GM21528 (cell line): ENCODE results near the gene GALNT9.
"Not testable (repeated sequence)": the region's sequence is repeated elsewhere in the genome, so short reads cannot be mapped to it uniquely, and the experiment has no call there.

Experiments
- ATAC-seq: cut with Tn5 transposase; IDR thresholded peaks from one replicate; pipeline ENCODE4 v1.9.1; 2021; ENCODE audit warnings: mild to moderate bottlenecking, moderate library complexity; ENCODE audit not compliant: unreplicated experiment, low FRiP score

Gene GALNT9

DNA sequence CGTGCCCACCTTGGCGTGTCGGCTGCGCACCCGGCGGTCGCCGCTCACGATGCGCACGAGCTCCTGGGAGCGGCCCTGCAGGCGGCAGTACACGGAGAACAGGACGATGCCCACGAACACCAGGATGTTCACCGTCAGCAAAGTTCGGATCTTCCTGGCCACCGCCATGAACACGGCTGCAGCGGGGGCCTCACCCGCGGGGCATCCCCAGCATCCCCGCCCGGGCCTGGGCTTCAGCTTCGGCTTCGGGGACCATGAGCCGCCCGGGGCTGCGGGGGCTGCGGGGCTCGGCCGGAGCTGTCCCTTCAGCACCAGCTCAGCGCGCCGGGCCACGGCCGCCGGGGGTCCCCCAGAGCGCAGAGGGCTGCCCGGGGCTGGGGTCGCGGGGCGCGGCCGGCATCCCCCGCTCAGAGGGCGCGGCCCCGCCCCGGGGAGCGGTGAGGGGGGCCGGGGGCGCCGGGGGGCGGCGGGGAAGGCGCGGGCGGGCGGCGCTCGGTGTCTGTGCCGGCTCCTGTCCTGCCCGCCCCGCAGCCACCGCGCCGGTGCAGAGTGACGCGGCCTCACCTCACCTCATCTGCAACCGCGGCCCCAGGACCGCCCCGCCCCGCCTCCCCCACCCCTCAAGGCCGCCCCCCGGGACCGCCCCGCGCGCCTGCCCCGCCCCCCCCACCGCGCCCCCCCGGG lies at the start of gene GALNT9:
TSS of gene GALNT9 (minus strand) at position 554 of the 684 bp plus-strand sequence. CDS start at position 168, 386 bp downstream.
- no peak for ATAC-seq

- not testable (repeated sequence) for ATAC-seq
Measured at GRCh38 chr12:132379057-132379456, 49.7 kb upstream of the GALNT9 start.

DNA sequence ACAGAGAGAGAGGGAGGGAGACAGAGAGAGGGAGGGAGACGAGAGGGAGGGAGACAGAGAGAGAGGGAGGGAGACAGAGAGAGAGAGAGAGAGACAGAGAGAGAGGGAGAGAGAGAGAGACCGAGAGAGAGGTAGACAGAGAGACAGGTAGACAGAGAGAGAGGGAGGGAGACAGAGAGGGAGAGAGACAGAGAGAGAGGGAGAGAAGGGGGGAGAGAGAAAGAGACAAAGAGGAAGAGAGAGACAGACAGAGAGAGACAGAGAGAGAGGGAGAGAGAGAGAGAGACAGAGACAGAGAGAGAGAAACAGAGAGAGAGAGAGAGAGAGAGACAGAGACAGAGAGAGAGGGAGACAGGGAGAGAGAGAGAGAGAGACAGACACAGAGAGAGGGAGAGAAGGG lies 47.8 kb upstream of the GALNT9 start:
- no peak for ATAC-seq

- ATAC-seq, result no peak
Measured at GRCh38 chr12:132376464-132376830, 47.1 kb upstream of the GALNT9 start.

GRCh38 chr12:132375747-132376463 lies 46.5 kb upstream of the GALNT9 start:
- no peak for ATAC-seq

DNA sequence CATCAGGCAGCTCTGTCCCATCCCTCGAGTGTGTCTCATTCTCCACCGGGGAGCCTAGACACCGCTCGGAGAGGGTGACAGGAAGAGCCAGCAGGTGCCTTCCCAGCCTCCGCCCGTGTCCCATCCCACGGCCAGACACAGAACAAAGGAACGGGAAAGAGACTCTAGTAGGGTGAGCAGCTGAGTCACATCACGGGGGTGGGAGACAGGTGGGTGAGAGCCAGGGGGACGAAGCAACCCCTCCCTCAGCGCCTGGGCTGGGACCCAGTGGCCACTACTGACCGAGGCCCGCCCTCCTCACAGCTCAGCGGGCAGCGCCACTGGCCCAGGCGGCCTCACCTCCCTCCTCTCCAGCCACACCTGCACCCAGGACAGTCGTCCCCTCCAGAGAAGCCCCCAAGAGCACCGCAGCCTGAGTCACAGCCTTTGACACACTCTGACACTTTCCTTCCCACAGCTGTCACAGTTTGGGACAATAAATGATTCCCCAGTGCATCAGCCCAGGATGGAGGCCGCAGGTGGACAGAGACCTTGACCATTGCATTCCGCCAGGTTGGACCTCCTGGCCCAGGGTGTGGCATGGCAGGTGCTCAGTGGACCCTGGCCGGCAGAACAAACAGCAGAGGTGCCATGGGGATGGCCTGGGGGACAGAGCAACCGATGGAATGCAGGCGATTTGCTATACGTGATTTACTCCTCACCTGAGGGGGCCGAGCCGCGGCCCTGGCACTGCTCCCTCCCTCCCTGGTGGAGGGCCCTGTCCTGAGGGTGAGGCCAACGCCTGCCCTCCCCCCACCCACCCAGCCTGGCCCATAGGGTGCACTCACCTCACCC lies 45.4 kb upstream of the GALNT9 start:
- ATAC-seq, result no peak

GRCh38 chr12:132373901-132374611 lies 44.7 kb upstream of the GALNT9 start:
- no peak for ATAC-seq

GRCh38 chr12:132367852-132368251 lies 38.5 kb upstream of the GALNT9 start:
- no peak for ATAC-seq

GRCh38 chr12:132367071-132367851 lies 37.9 kb upstream of the GALNT9 start:
- ATAC-seq, result no peak

DNA sequence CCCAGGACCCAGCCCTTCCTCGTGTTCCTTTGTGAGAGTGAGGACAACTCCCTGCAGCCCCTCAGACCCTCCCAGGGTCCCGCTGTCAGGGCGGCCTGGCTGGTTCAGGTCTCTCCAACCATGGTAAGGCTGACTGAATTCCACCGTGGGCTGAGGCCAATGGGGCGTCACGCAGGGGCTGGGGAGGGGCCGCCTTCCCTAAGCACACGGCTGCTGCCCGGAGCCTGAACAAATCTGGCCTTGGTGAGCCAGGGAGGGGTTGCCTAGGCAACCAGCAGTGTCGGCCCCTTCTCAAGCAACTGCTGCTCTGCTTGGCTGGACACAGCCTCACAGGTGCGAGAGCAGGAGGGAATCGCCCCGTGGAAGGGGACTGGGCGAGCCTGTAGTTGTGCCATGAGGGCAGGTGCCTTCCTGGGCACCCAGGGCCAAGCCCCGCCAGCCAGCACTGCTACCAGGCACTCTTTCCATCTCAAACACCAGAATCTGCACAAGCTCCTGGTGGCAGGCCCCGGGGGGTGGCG lies 37.0 kb upstream of the GALNT9 start:
- no peak for ATAC-seq

GRCh38 chr12:132365226-132365625 lies 35.8 kb upstream of the GALNT9 start:
- ATAC-seq, result no peak

GRCh38 chr12:132364348-132364902 lies 35.0 kb upstream of the GALNT9 start:
- ATAC-seq, result no peak

DNA sequence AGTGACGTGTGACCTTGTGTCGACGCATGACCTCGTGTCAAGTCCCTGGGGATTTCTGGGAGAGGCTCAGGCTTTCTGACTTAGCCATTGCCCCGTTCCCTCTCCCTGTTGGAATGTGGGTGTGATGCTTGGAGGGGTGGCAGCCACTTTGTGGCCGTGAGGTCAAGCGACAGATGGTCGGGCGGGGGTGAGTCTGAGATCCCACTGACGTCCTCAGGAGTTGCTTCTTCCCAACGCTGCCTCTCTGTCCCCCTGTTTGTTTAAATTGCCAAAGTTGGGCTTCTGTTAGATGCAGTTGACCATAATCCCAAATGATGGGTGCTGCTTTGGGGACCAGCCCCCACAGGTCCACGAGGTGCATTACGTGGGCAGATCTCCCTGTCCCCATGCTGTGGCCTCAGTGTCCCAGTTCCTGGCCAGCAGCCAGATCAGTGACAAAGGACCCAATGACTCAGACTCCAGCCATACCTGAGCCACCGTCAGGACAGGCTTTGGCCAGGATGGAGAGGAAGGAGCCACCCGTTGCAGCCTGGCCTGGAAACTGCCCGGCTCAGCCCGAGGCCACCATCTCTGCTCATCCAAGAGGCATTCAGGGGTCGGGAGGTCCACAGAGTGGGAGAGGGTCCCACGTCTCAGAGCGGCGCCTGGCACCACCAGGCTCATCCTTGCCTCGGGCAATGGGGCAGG lies 34.4 kb upstream of the GALNT9 start:
- ATAC-seq, result no peak

- no peak for ATAC-seq
Measured at GRCh38 chr12:132362996-132363660, 33.7 kb upstream of the GALNT9 start.

GRCh38 chr12:132360906-132361777 lies 31.8 kb upstream of the GALNT9 start:
- ATAC-seq, result no peak

DNA sequence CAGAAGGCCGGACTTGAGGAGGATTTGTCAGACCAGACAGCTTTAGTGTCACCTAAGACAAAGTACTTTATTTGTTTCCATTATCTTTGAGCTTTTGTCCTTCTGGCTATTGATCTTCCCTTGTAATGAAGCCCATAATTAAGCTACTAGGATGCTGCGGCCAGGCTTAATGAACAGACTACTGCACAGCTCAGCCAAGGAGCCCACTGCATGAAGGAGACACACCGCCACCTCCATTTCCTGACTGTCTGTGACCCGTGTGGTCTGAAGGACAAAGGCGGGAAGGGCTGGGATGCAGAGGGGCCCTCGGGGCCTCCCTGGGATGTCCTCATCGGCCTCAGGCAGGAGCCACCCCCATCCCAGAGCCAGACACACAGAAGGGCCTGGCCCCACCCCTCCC lies 31.0 kb upstream of the GALNT9 start:
- no peak for ATAC-seq

DNA sequence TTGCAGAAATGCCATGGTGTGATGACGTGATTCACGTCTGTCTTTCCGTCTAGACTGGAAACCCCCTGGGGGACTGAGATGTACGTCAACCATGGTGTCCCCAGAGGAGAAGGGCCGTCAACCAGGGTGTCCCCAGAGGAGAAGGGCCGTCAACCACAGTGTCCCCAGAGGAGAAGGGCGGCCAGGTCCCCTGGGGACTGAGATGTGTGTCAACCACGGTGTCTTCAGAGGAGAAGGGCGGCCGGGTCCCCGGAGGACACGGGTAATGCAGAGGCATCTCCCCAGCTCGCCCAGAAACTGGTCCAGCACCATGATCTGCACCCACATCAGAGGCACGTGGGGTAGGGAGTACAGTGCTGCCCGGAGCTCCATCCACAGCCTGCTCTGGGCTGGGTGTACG lies 30.6 kb upstream of the GALNT9 start:
- no peak for ATAC-seq
